T47D (cell line): ENCODE results near the gene CHRNA9.

Experiments
- DNase-seq, 2 experiments: peaks; one replicate each; pipeline versions ENCODE4 v3.0.0 to v3.0.0-alpha.2; 2011 to 2012; ENCODE audit warnings: low read depth in 1 of 2, low spot score in 1 of 2
- JUND ChIP-seq: IDR thresholded peaks from 2 replicates; pipeline ENCODE4 v1.6.1; 2012; ENCODE audit warnings: low read depth
- in situ Hi-C: cut with HindIII; loops from 2 replicates; pipeline ENCODE4 v1.10.0; 2016; ENCODE audit warnings: low sequenced_read_pairs, low pct_unique_long_range_greater_than_20kb

The CHRNA9 gene

DNA sequence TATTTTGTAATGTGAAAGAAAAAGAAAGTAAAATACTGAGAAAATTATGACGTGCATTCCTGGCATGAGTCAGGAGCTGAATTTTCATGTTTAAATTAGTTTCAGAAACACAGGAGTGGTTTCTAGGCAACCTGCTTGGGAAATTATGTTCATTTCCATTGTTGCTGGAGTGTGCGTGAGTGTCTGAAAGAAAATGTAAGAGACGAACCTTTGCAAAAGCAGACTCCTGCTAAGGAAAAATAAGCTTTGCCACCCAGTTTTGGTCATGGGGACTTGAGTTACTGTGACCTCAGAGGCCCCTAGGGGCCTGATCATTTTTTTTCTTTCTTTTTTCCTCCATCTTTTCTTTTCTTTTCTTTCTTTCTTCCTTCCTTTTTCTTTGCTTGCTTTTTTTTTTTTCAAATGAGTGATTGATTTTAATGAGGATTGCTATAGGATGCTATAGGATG lies 18.8 kb upstream of the CHRNA9 start:
- DNase-seq: no peak
- no peak for TF ChIP-seq JUND
- in situ Hi-C loops: no loop called here

DNA sequence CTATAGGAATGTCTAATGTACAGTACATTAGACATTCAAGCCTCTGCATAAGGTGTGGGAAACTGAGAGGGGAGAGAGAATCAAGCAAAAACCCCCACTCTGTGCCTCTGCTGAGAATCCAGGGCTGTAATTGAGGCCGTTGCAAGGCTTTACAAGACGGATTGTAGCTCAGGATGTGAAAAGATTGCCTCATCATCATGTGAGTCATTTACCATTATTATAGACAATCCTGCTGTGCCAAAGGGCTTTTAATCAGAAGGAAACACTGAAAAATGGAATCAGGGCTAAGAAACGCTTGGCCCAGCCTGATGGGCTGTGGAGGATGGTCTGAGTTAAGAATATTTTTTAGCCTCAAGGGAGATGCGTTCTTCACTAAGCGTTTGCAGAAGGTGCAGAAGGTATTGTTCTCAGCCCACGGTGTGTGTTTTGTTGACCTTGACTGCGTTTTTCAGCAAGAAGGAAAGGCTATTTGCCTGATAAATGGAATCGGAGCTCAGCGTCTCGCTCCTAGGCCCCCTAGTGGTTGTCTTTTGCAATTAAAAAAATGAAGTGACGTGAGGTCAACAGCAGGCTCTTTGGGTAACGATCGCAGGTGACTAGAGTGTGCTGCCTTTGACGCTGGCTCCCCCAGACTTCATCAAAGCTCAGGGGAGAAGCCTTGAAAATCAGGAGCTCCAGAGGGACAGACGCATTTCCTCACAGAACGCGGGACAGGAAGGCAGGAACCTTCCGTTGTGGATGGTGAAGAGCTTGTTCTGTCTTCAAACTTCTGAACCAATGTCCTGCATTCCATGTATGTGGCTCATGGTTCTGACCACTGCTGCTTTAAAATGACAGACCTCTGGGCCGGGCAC lies 18.1 kb upstream of the CHRNA9 start:
- TF ChIP-seq JUND: no peak
- in situ Hi-C loops: no loop called here
- DNase-seq: peak in 1 of 2 experiments; percentile 79

- no peak for TF ChIP-seq JUND
- DNase-seq: peak in 1 of 2 experiments; percentile 47
- in situ Hi-C loops: no loop called here
These were observed 17.0 kb upstream of the CHRNA9 start for GRCh38 chr4:40317916-40318658.

- peak in 1 of 2 experiments; percentile 38 for DNase-seq
- in situ Hi-C loops: no loop called here
- no peak for TF ChIP-seq JUND
These were observed 13.4 kb upstream of the CHRNA9 start for GRCh38 chr4:40321574-40322275.

DNA sequence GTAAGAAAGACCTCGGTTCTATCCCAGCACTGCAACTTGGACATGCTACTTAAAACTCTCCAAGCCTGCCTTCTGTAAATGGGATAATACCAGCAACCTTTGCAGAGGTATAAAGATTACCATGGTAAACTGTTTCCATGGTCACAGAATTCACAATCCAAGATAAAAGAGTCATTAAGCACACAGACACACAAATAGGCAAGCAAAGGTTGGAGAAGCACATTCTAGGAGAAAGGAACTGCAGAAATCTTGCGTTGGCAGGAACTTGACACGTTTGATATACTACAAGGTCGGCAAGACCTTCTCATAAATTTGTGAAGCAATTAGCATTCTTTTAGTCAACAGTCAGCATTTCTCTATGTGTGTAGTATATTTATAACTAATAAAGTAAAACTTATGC lies 12.3 kb upstream of the CHRNA9 start:
- in situ Hi-C loops: no loop called here
- peak in 1 of 2 experiments; percentile 44 for DNase-seq
- no peak for TF ChIP-seq JUND

DNA sequence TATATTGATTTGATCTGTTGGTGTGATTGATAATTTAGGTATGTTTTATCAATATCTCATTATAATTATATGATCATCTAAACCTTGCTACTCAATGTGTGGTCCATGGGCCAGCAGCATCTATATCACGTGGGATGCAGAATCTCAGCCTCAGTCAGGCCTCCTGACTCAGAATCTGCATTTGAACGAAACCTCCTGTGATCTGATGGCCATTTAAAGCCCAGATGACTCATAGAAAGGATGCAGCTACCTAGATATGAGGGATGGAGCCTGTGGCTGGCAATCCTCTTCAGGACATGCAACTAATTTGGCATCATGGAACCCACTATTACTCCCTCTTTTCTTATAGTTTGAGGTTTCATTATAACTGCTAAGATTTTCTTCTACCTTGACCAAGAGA lies 11.3 kb upstream of the CHRNA9 start:
- no peak for DNase-seq
- TF ChIP-seq JUND: no peak
- in situ Hi-C loops: no loop called here

- peak; percentile 13 to 66 for DNase-seq
- TF ChIP-seq JUND: no peak
- in situ Hi-C loops: no loop called here
These were observed 9.6 kb upstream of the CHRNA9 start for GRCh38 chr4:40325406-40326019.

DNA sequence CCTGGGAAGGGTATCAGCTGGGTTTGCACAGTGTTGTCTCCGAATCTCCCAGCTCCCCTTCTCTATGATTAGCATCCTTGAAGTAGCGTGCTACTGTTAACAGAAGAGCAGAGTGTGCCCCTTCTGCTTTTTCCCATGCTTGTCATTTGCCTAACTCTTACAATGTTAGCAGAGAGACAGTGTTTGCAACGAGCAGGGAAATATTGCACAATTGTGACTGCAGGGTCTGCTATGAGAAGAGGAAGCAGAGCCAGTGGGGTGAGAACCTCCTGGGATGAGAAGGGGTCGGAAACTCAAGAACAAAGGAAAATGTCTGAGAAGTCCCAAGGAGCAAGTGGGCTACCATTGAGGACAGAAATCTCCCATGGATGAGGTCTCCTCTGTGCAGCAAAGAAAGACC lies 7.8 kb upstream of the CHRNA9 start:
- TF ChIP-seq JUND: no peak
- in situ Hi-C loops: no loop called here
- no peak for DNase-seq

GRCh38 chr4:40328383-40328782 lies 6.8 kb upstream of the CHRNA9 start:
- no peak for DNase-seq
- in situ Hi-C loops: no loop called here
- TF ChIP-seq JUND: no peak

- in situ Hi-C loops: no loop called here
- no peak for TF ChIP-seq JUND
- DNase-seq: no peak
These were observed 5.3 kb upstream of the CHRNA9 start for GRCh38 chr4:40329805-40330204.

- no peak for TF ChIP-seq JUND
- DNase-seq: no peak
- in situ Hi-C loops: no loop called here
These were observed 4.6 kb upstream of the CHRNA9 start for GRCh38 chr4:40330536-40330935.

- in situ Hi-C loops: no loop called here
- TF ChIP-seq JUND: no peak
- DNase-seq: no peak
These were observed 3.9 kb upstream of the CHRNA9 start for GRCh38 chr4:40331101-40331745.
